Measurements from ENCODE around the gene AK8. TPM values are rescaled to one million over a fixed set of nuclear protein-coding genes. Genes with fewer than 3 reads are reported as not detected.

AK8 gene
- polyA plus RNA-seq, 3 donors, result 0.08 TPM; not detected in 2

- H3K4me2 ChIP-seq (replicated peaks; ENCODE audit: extremely low read depth, low read length, poor library complexity, severe bottlenecking), result no peak overlapping the region
- peaks cover 0 to 8% (median 5%) of the 10 kb centered on the region in 7 donors for H3K9me3 Mint-ChIP-seq
- H3K4me1 ChIP-seq (ENCODE audit: control insufficient read depth in 1 of 2, insufficient read depth in 2 of 2, low read length in 2 of 2), result no peaks in the 10 kb centered on the region
- H2AFZ ChIP-seq (ENCODE audit: insufficient read depth, low read depth, low read length, poor library complexity, severe bottlenecking), result no peak overlapping the region
- no peak overlapping the region for H3K9ac ChIP-seq (ENCODE audit: insufficient read depth, low read length, poor library complexity, severe bottlenecking)
- no peaks in the 10 kb centered on the region for H3K9me3 ChIP-seq (replicated peaks in 1 of 2; ENCODE audit: control insufficient read depth in 1 of 2, insufficient read depth in 1 of 2, low read length in 2 of 2)
- no peaks in the 10 kb centered on the region for H3K27me3 ChIP-seq (ENCODE audit: control insufficient read depth in 2 of 2, insufficient read depth in 2 of 2, low read length in 2 of 2)
- intact Hi-C loops (cut with micrococcal nuclease), result no loop called here
- peaks cover 0 to 8% of the 10 kb centered on the region in 2 donors for H3K36me3 ChIP-seq (replicated peaks in 1 of 2; ENCODE audit: control insufficient read depth in 1 of 2, insufficient read depth in 2 of 2, low read length in 2 of 2)
- 94% methylated on average over 14 of the region's 18 CpGs for WGBS (ENCODE audit: insufficient coverage)
- TF ChIP-seq, protein P1, sequence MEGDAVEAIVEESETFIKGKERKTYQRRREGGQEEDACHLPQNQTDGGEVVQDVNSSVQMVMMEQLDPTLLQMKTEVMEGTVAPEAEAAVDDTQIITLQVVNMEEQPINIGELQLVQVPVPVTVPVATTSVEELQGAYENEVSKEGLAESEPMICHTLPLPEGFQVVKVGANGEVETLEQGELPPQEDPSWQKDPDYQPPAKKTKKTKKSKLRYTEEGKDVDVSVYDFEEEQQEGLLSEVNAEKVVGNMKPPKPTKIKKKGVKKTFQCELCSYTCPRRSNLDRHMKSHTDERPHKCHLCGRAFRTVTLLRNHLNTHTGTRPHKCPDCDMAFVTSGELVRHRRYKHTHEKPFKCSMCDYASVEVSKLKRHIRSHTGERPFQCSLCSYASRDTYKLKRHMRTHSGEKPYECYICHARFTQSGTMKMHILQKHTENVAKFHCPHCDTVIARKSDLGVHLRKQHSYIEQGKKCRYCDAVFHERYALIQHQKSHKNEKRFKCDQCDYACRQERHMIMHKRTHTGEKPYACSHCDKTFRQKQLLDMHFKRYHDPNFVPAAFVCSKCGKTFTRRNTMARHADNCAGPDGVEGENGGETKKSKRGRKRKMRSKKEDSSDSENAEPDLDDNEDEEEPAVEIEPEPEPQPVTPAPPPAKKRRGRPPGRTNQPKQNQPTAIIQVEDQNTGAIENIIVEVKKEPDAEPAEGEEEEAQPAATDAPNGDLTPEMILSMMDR (IDR thresholded peaks at IDR 0.05), result no peak
- no peak overlapping the region for H3K27ac ChIP-seq (ENCODE audit: low read depth in 1 of 2, low read length in 2 of 2)
- H3K27me3 Mint-ChIP-seq (ENCODE audit: low read depth in 3 of 3), result peaks cover 6 to 9% (median 7%) of the 10 kb centered on the region in 3 donors
- DNase-seq, result no peak
- H3K4me3 ChIP-seq (replicated peaks in 1 of 3; ENCODE audit: low read depth in 2 of 3, low read length in 3 of 3), result no peak overlapping the region
- H3K4me1 Mint-ChIP-seq, result no peaks in the 10 kb centered on the region
- peaks cover 0 to 3% of the 10 kb centered on the region in 2 donors for H3K36me3 Mint-ChIP-seq
- no peak overlapping the region for H3K4me3 Mint-ChIP-seq
- H3K27ac Mint-ChIP-seq, result no peak overlapping the region
- H4K20me1 ChIP-seq (ENCODE audit: insufficient read depth, low read length), result no peaks in the 10 kb centered on the region
- no peaks in the 10 kb centered on the region for H3K79me2 ChIP-seq (ENCODE audit: insufficient read depth, low read length)
Measured at GRCh38 chr9:132887181-132888120, 9.4 kb upstream of the AK8 start.

GRCh38 chr9:132886334-132886725 lies 8.2 kb upstream of the AK8 start:
- TF ChIP-seq, protein P1 (IDR thresholded peaks at IDR 0.05), result no peak
- no peak overlapping the region for H3K9ac ChIP-seq (ENCODE audit: insufficient read depth, low read length, poor library complexity, severe bottlenecking)
- H4K20me1 ChIP-seq (ENCODE audit: insufficient read depth, low read length), result no peaks in the 10 kb centered on the region
- no peaks in the 10 kb centered on the region for H3K36me3 Mint-ChIP-seq
- H3K27me3 ChIP-seq (ENCODE audit: control insufficient read depth in 2 of 2, insufficient read depth in 2 of 2, low read length in 2 of 2), result no peaks in the 10 kb centered on the region
- 95% methylated on average over 3 of the region's 6 CpGs for WGBS (ENCODE audit: insufficient coverage)
- no peak overlapping the region for H3K4me2 ChIP-seq (replicated peaks; ENCODE audit: extremely low read depth, low read length, poor library complexity, severe bottlenecking)
- H3K4me1 Mint-ChIP-seq, result peaks cover 6% of the 10 kb centered on the region
- intact Hi-C loops (cut with micrococcal nuclease), result no loop called here
- peaks cover 7 to 10% (median 7%) of the 10 kb centered on the region in 3 donors for H3K27me3 Mint-ChIP-seq (ENCODE audit: low read depth in 3 of 3)
- no peak overlapping the region for H3K4me3 Mint-ChIP-seq
- H3K27ac Mint-ChIP-seq, result no peak overlapping the region
- H3K79me2 ChIP-seq (ENCODE audit: insufficient read depth, low read length), result no peaks in the 10 kb centered on the region
- H3K4me3 ChIP-seq (replicated peaks in 1 of 3; ENCODE audit: low read depth in 2 of 3, low read length in 3 of 3), result no peak overlapping the region
- no peak overlapping the region for H3K27ac ChIP-seq (ENCODE audit: low read depth in 1 of 2, low read length in 2 of 2)
- H3K4me1 ChIP-seq (ENCODE audit: control insufficient read depth in 1 of 2, insufficient read depth in 2 of 2, low read length in 2 of 2), result peaks cover 5 to 7% of the 10 kb centered on the region in 2 donors
- H2AFZ ChIP-seq (ENCODE audit: insufficient read depth, low read depth, low read length, poor library complexity, severe bottlenecking), result no peak overlapping the region
- DNase-seq, result no peak
- H3K9me3 ChIP-seq (replicated peaks in 1 of 2; ENCODE audit: control insufficient read depth in 1 of 2, insufficient read depth in 1 of 2, low read length in 2 of 2), result no peaks in the 10 kb centered on the region
- H3K36me3 ChIP-seq (replicated peaks in 1 of 2; ENCODE audit: control insufficient read depth in 1 of 2, insufficient read depth in 2 of 2, low read length in 2 of 2), result no peaks in the 10 kb centered on the region
- peaks cover 0 to 8% (median 5%) of the 10 kb centered on the region in 7 donors for H3K9me3 Mint-ChIP-seq
